HG03575 (cell line): ENCODE data around the gene LDB2.
"Not testable (repeated sequence)": the region's sequence is repeated elsewhere in the genome, so short reads cannot be mapped to it uniquely, and the experiment has no call there.

Experiments
- ATAC-seq: cut with Tn5 transposase; IDR thresholded peaks from one replicate; pipeline ENCODE4 v1.9.1; 2021; ENCODE audit not compliant: unreplicated experiment, insufficient number of reproducible peaks, low FRiP score; ENCODE audit errors: extremely low read depth

Gene LDB2

GRCh38 chr4:16641971-16642370, 256.5 kb downstream of the LDB2 start:
- no peak for ATAC-seq

- no peak for ATAC-seq
Observed at GRCh38 chr4:16636912-16637630, 261.4 kb downstream of the LDB2 start.

- ATAC-seq: no peak
Observed at GRCh38 chr4:16636304-16636703, 262.1 kb downstream of the LDB2 start.

GRCh38 chr4:16629274-16629673, 269.2 kb downstream of the LDB2 start:
- ATAC-seq: not testable (repeated sequence)

GRCh38 chr4:16628835-16629234, 269.6 kb downstream of the LDB2 start:
- ATAC-seq: not testable (repeated sequence)

- no peak for ATAC-seq
Observed at GRCh38 chr4:16627999-16628398, 270.4 kb downstream of the LDB2 start.

- ATAC-seq: no peak
Observed at GRCh38 chr4:16626945-16627344, 271.5 kb downstream of the LDB2 start.

- ATAC-seq: no peak
Observed at GRCh38 chr4:16622826-16623225, 275.6 kb downstream of the LDB2 start.

- no peak for ATAC-seq
Observed at GRCh38 chr4:16617435-16617834, 281.0 kb downstream of the LDB2 start.

GRCh38 chr4:16617011-16617410, 281.4 kb downstream of the LDB2 start:
- no peak for ATAC-seq

GRCh38 chr4:16609170-16609758, 289.2 kb downstream of the LDB2 start:
- no peak for ATAC-seq

- no peak for ATAC-seq
Observed at GRCh38 chr4:16608611-16609125, 289.8 kb downstream of the LDB2 start.

- ATAC-seq: no peak
Observed at GRCh38 chr4:16608123-16608522, 290.3 kb downstream of the LDB2 start.

GRCh38 chr4:16607241-16608066, 291.0 kb downstream of the LDB2 start:
- no peak for ATAC-seq

GRCh38 chr4:16606691-16607090, 291.8 kb downstream of the LDB2 start:
- ATAC-seq: no peak

GRCh38 chr4:16603178-16603577, 295.3 kb downstream of the LDB2 start:
- ATAC-seq: no peak

- no peak for ATAC-seq
Observed at GRCh38 chr4:16598597-16599206, 299.7 kb downstream of the LDB2 start.

GRCh38 chr4:16597845-16598596, 300.4 kb downstream of the LDB2 start:
- no peak for ATAC-seq

GRCh38 chr4:16597443-16597842, 301.0 kb downstream of the LDB2 start:
- no peak for ATAC-seq
